Measurements from ENCODE around the gene ZWILCH.

Gene ZWILCH

GRCh38 chr15:66558271-66558670, 53.1 kb downstream of the ZWILCH start:
- DNase-seq = no peak

GRCh38 chr15:66560856-66561525, 55.9 kb downstream of the ZWILCH start:
- DNase-seq = no peak

GRCh38 chr15:66563126-66563525, 58.0 kb downstream of the ZWILCH start:
- no peak for DNase-seq

GRCh38 chr15:66563566-66564110, 58.5 kb downstream of the ZWILCH start:
- no peak for DNase-seq

- no peak for DNase-seq
Observed at GRCh38 chr15:66564136-66565041, 59.3 kb downstream of the ZWILCH start.

DNA sequence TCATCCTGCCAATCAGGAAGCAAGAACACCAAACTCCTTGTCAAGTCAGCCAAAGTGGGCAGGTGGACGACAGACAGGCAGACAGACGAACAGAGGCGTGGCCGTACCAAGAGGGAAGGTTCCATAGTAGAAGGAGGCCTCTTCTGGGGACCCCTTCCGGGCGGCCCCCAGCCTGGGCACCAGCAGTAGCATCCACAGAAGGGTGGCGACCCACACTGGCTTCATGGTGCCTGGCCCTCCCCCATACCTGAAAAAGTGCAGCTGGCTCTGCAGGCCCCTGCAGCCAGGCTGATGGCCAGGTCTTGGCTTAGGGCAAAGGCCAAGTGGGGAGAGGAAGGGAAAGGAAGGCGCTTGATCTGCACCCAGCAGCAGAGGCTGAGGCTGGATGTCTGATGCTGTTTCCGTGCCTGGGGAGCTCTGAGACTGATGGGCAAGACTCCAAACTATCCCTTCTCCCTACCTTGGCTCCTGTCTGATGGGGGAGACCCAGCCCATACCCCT, 60.1 kb downstream of the ZWILCH start:
- no peak for DNase-seq

- peak; percentile 50 for DNase-seq
Observed at GRCh38 chr15:66565741-66566144, 60.6 kb downstream of the ZWILCH start, which contains the start of gene LCTL. TSS of gene LCTL (minus strand) at chr15:66565998. CDS start at chr15:66565365, 633 bp downstream.

- DNase-seq = peak; percentile 88
Observed at GRCh38 chr15:66566963-66567531, 61.9 kb downstream of the ZWILCH start.

- DNase-seq = no peak
Observed at GRCh38 chr15:66567897-66568296, 62.8 kb downstream of the ZWILCH start.

- no peak for DNase-seq
Observed at GRCh38 chr15:66569461-66570137, 64.5 kb downstream of the ZWILCH start.

GRCh38 chr15:66570327-66570726, 65.2 kb downstream of the ZWILCH start:
- no peak for DNase-seq

GRCh38 chr15:66570842-66571478, 65.8 kb downstream of the ZWILCH start:
- DNase-seq = no peak

DNA sequence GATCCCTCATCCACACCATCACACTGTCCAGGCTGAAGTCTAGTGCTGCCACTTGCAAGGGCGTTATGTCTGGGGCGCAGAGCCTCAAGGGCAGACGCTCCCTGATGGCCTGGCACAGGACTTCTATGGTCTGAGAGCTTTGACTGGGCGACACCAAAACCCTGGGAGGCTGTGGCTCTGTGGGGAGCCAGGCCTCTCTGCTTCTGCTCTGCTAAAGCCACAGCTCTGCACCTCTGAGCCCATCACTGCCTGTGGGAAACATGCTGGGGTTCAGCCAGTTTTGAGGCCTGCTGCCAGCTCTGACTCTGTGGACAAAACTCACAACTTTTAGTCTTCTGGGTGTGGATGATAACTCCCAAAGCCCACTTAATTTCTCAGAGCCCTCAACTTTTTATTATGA, 67.0 kb downstream of the ZWILCH start:
- no peak for DNase-seq

- no peak for DNase-seq
Observed at GRCh38 chr15:66573348-66573718, 68.2 kb downstream of the ZWILCH start.

DNA sequence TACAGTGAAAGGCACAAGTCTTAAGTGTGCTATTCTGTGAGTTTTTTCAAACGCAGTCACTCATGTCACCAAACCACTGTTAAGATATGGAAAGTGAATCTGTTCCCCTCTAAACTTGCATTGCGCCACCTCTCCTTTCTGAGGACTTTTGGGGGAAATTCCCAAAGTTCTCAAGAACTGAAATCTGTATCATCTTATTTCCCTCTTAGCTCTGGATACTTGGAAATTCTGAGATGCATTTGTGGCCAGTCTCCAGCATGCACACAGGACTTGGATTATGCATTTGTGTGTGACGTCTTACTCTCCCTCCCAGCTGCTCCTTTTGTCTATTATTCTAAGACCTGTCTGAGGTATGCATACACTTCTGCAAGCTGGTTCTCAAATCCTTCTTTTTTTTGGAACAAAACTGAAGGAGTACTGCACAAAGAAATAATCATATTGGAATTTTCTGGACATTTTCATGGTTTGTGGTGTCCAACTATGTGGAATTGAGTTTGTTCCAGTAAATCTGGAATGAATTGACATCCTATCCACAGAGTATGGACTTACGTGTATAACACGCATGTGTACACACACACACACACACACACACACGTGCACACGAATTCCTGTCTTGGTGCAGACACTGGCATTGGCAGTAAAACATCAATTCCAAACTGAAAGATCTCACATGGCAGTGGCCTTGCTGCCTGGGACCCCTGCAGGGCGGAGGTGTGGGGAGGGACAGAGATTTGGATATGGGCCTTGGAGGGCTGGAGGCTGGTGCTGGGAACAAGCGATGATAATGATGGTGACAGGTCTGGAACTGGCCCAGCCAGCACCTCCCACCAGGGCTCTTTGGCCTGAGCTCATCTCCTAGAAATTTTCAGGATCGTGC, 68.8 kb downstream of the ZWILCH start:
- peak; percentile 76 for DNase-seq

DNA sequence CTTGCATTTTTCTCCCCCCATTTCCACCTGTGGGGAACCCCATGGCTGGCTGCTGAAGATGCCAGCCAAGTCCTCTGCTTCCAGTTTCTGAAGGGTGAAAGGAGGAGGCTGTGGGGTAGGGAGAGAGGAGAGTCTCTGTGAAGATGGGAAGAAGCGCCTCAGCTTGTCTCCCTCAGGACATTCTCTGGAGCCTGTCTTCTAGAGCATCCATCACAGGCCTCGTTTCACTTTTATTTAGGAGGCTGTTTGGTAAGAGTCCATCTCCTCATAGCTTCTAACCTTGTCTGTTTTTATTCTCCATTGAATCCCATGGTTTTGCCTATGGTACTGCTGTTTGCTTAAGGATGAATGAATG, 69.4 kb downstream of the ZWILCH start:
- DNase-seq = no peak

- DNase-seq = no peak
Observed at GRCh38 chr15:66578286-66578875, 73.3 kb downstream of the ZWILCH start.

- DNase-seq = no peak
Observed at GRCh38 chr15:66580643-66581042, 75.5 kb downstream of the ZWILCH start.

DNA sequence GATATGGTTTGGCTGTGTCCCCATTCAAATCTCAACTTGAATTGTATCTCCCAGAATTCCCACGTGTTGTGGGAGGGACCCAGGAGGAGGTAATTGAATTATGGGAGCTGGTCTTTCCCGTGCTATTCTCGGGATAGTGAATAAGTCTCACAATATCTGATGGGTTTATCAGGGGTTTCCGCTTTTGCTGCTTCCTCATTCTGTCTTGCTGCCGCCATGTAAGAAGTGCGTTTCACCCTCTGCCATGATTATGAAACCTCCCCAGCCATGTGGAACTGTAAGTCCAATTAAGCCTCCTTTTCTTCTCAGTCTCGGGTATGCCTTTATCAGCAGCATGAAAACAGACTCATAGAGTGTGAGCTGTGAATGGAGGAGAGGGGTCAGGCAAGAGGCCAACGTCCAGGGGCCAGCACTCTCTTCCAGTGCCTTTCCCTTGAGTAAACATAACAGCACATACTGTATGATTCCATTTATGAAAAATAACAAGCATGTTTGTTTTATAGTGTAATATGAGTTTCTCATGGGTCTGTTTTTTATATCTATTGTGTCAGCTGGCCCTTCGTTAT, 76.9 kb downstream of the ZWILCH start:
- no peak for DNase-seq
